ENCODE measurements around the gene RBM17. TPM values are rescaled to one million over a fixed set of nuclear protein-coding genes. Genes with fewer than 3 reads are reported as not detected.

RBM17 gene
- total and polyA plus RNA-seq, 10 of the 15 experiments (the other 5 are each of a cell fraction or from before 2014, with no cell fraction given): 28.4 to 181 (median 83.9) TPM

DNA sequence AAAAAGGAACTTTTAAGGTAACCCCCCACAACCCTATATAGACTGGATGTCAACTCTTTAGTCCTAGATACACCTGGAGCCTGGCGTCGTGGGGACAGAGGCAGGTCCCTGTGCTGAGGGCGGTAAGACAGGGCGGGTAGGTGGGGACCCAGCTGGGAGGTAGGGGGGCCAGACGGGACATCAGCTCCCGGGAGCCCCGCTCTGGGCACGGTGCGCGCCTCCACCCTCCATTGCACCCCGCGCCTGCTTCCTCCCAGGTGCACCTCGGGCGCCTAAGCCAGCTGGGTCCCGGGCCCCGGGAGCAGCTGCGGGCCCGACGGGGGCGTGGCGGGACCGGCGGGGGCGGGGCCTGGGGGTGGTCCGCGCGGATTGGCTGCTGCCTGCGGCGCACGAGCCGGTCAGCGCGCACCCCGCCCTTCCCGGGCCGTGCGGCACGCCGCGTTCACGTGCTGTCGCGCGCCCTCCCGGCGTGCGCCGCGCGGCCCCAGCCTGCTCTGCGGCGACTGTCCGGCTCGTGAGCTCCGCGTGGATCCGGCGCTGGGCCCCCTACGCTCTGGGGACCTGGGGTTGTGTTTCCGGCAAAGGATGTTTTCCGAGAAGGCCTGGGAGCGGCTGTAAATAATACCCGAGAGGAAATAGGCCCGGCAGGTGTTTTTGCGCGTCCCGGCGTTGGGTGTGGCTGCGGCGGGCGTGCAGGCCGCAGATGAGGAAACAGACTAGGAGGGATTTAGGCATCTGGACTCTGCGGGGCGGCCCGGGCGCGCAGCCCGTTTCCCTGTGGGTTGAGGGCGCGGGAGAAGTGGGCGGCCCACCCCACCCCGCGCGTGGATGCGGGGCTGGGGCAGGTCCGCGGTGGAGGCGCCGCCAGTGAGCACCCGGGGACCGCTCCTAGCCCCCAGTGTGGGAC lies 74.8 kb downstream of the RBM17 start (continued):
- TF ChIP-seq, protein P1, sequence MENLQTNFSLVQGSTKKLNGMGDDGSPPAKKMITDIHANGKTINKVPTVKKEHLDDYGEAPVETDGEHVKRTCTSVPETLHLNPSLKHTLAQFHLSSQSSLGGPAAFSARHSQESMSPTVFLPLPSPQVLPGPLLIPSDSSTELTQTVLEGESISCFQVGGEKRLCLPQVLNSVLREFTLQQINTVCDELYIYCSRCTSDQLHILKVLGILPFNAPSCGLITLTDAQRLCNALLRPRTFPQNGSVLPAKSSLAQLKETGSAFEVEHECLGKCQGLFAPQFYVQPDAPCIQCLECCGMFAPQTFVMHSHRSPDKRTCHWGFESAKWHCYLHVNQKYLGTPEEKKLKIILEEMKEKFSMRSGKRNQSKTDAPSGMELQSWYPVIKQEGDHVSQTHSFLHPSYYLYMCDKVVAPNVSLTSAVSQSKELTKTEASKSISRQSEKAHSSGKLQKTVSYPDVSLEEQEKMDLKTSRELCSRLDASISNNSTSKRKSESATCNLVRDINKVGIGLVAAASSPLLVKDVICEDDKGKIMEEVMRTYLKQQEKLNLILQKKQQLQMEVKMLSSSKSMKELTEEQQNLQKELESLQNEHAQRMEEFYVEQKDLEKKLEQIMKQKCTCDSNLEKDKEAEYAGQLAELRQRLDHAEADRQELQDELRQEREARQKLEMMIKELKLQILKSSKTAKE (IDR thresholded peaks at IDR 0.05; ENCODE audit: low read depth, poor library complexity, severe bottlenecking): no peak
- no peak for TF ChIP-seq RAD51 (IDR thresholded peaks at IDR 0.05)
- TF ChIP-seq KAT2A (conservative IDR thresholded peaks at IDR 0.05; ENCODE audit: control insufficient read depth, low read depth, low read length): no peak
- TF ChIP-seq SIX5 (IDR thresholded peaks at IDR 0.05; ENCODE audit: low read depth, low read length, severe bottlenecking): peak; percentile 14
- no peak for TF ChIP-seq SMARCA5 (IDR thresholded peaks at IDR 0.05)
- no peak for TF ChIP-seq WRNIP1 (IDR thresholded peaks at IDR 0.05; ENCODE audit: borderline replicate concordance, low read depth, low read length)
- no peak for TF ChIP-seq EZH2 (IDR thresholded peaks at IDR 0.05; ENCODE audit: borderline replicate concordance, control insufficient read depth, low read depth, low read length)
- TF ChIP-seq MTA3 (IDR thresholded peaks at IDR 0.05; ENCODE audit: borderline replicate concordance, low read length): no peak
- TF ChIP-seq TCF12 (IDR thresholded peaks at IDR 0.05; ENCODE audit: low read depth, low read length): peak; percentile 98
- no peak for TF ChIP-seq SPI1 (IDR thresholded peaks at IDR 0.05; ENCODE audit: borderline replicate concordance, insufficient read depth, low read depth, low read length)
- TF ChIP-seq, protein P2, sequence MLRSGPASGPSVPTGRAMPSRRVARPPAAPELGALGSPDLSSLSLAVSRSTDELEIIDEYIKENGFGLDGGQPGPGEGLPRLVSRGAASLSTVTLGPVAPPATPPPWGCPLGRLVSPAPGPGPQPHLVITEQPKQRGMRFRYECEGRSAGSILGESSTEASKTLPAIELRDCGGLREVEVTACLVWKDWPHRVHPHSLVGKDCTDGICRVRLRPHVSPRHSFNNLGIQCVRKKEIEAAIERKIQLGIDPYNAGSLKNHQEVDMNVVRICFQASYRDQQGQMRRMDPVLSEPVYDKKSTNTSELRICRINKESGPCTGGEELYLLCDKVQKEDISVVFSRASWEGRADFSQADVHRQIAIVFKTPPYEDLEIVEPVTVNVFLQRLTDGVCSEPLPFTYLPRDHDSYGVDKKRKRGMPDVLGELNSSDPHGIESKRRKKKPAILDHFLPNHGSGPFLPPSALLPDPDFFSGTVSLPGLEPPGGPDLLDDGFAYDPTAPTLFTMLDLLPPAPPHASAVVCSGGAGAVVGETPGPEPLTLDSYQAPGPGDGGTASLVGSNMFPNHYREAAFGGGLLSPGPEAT (IDR thresholded peaks at IDR 0.05; ENCODE audit: low read depth): peak; percentile 42; the same call in 1 of the 2 replicates
- TF ChIP-seq EGR1 (IDR thresholded peaks at IDR 0.05; ENCODE audit: borderline replicate concordance in 1 of 2, low read depth in 2 of 2, low read length in 2 of 2): peak; percentile 63 to 73
- TF ChIP-seq, protein P3, sequence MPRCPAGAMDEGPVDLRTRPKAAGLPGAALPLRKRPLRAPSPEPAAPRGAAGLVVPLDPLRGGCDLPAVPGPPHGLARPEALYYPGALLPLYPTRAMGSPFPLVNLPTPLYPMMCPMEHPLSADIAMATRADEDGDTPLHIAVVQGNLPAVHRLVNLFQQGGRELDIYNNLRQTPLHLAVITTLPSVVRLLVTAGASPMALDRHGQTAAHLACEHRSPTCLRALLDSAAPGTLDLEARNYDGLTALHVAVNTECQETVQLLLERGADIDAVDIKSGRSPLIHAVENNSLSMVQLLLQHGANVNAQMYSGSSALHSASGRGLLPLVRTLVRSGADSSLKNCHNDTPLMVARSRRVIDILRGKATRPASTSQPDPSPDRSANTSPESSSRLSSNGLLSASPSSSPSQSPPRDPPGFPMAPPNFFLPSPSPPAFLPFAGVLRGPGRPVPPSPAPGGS (IDR thresholded peaks at IDR 0.05; ENCODE audit: borderline replicate concordance, insufficient read depth, low read depth, low read length, poor library complexity, severe bottlenecking): no peak
- no peak for TF ChIP-seq STAT1 (conservative IDR thresholded peaks at IDR 0.05)
- TF ChIP-seq STAT3 (IDR thresholded peaks at IDR 0.05; ENCODE audit: low read depth, low read length): no peak
- TF ChIP-seq CEBPB (IDR thresholded peaks at IDR 0.05; ENCODE audit: borderline replicate concordance in 1 of 2, low read depth in 2 of 2, low read length in 2 of 2): no peak
- TF ChIP-seq KLF5 (IDR thresholded peaks at IDR 0.05; ENCODE audit: partially characterized antibody): peak; percentile 57
- TF ChIP-seq, protein P4, sequence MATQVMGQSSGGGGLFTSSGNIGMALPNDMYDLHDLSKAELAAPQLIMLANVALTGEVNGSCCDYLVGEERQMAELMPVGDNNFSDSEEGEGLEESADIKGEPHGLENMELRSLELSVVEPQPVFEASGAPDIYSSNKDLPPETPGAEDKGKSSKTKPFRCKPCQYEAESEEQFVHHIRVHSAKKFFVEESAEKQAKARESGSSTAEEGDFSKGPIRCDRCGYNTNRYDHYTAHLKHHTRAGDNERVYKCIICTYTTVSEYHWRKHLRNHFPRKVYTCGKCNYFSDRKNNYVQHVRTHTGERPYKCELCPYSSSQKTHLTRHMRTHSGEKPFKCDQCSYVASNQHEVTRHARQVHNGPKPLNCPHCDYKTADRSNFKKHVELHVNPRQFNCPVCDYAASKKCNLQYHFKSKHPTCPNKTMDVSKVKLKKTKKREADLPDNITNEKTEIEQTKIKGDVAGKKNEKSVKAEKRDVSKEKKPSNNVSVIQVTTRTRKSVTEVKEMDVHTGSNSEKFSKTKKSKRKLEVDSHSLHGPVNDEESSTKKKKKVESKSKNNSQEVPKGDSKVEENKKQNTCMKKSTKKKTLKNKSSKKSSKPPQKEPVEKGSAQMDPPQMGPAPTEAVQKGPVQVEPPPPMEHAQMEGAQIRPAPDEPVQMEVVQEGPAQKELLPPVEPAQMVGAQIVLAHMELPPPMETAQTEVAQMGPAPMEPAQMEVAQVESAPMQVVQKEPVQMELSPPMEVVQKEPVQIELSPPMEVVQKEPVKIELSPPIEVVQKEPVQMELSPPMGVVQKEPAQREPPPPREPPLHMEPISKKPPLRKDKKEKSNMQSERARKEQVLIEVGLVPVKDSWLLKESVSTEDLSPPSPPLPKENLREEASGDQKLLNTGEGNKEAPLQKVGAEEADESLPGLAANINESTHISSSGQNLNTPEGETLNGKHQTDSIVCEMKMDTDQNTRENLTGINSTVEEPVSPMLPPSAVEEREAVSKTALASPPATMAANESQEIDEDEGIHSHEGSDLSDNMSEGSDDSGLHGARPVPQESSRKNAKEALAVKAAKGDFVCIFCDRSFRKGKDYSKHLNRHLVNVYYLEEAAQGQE (IDR thresholded peaks at IDR 0.05; ENCODE audit: low read depth, low read length): no peak
- TF ChIP-seq POU2F2 (IDR thresholded peaks at IDR 0.05; ENCODE audit: borderline replicate concordance, low read depth, low read length): no peak
- TF ChIP-seq POLR2AphosphoS2 (IDR thresholded peaks at IDR 0.05; ENCODE audit: low read depth, low read length): peak; percentile 74; the same call in 1 of the 2 replicates
